LNCaP clone FGC (cell line): ENCODE data around the gene SLC6A18.
"Not testable (repeated sequence)": the region's sequence is repeated elsewhere in the genome, so short reads cannot be mapped to it uniquely, and the experiment has no call there.

Source experiments
- DNase-seq: peaks from one replicate; pipeline ENCODE4 v3.0.0-alpha.2; 2011; ENCODE audit warnings: low read depth
- H3K4me3 ChIP-seq: 2 replicates; pipeline ENCODE4 v1.5.1; 2011; ENCODE audit warnings: mild to moderate bottlenecking, low read depth, low read length, control low read depth
- TF ChIP-seq, protein P1 (sequence below): IDR thresholded peaks from 2 replicates; pipeline ENCODE4 v1.5.1; 2012; ENCODE audit warnings: mild to moderate bottlenecking; ENCODE audit not compliant: control insufficient read depth, insufficient read depth; ENCODE audit errors: extremely low read depth

SLC6A18 gene

DNA sequence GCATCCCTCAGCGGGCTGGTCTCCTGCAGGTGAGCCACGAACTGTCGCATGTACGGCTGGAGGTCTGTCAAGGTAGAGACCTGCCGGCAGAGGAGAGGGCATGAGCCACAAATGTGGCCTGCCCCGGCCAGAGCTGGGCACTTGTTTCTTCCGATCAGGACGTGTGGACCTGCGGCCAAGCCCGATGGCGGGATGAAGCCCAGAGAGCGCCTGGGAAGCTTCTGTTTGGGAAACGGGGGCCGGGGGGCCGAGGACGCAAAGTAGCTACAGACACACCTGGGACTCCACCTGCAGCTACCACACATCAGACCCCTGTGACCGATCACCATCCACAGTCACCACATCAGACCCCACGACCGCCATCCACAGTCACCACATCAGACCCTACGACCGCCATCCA is 47.0 kb downstream of the SLC6A18 start:
- H3K4me3 ChIP-seq, result no peak overlapping the region
- TF ChIP-seq, protein P1, sequence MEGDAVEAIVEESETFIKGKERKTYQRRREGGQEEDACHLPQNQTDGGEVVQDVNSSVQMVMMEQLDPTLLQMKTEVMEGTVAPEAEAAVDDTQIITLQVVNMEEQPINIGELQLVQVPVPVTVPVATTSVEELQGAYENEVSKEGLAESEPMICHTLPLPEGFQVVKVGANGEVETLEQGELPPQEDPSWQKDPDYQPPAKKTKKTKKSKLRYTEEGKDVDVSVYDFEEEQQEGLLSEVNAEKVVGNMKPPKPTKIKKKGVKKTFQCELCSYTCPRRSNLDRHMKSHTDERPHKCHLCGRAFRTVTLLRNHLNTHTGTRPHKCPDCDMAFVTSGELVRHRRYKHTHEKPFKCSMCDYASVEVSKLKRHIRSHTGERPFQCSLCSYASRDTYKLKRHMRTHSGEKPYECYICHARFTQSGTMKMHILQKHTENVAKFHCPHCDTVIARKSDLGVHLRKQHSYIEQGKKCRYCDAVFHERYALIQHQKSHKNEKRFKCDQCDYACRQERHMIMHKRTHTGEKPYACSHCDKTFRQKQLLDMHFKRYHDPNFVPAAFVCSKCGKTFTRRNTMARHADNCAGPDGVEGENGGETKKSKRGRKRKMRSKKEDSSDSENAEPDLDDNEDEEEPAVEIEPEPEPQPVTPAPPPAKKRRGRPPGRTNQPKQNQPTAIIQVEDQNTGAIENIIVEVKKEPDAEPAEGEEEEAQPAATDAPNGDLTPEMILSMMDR, result no peak
- no peak for DNase-seq

DNA sequence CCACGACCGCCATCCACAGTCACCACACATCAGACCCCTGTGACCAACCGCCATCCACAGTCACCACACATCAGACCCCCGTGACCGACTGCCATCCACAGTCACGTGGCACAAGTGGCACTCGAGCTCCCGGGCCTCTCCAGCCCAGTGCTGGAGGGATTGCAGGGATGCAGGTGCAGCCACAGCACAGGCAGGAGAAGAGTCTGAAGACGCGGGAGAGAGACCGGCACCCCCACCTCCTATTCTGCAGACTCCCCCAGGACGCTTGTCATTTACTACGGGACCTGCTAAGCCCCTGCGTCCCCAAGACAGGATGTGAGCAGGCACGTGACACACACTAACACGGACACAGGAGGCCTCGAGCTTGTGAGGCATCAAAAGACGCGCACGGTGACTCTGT is 48.6 kb downstream of the SLC6A18 start:
- TF ChIP-seq, protein P1, result no peak
- H3K4me3 ChIP-seq, result no peak overlapping the region
- no peak for DNase-seq

DNA sequence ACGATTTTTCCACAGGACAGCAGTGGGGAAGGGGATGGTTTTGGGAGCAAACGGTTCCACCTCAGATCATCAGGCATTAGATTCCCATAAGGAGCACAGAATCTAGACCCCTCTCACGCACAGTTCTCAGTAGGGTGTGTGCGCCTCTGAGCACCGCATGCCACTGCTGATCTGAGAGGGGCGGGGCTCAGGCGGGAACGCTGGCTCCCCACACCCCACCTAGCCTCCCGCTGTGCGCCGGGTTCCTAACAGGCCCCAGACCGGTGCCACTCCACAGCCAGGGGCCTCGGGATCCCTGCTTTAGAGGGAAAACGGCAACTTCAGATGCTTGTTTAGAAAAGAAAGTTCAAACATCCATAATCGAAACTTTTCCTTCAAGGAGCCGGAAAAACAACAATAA is 49.3 kb downstream of the SLC6A18 start:
- DNase-seq, result no peak

DNA sequence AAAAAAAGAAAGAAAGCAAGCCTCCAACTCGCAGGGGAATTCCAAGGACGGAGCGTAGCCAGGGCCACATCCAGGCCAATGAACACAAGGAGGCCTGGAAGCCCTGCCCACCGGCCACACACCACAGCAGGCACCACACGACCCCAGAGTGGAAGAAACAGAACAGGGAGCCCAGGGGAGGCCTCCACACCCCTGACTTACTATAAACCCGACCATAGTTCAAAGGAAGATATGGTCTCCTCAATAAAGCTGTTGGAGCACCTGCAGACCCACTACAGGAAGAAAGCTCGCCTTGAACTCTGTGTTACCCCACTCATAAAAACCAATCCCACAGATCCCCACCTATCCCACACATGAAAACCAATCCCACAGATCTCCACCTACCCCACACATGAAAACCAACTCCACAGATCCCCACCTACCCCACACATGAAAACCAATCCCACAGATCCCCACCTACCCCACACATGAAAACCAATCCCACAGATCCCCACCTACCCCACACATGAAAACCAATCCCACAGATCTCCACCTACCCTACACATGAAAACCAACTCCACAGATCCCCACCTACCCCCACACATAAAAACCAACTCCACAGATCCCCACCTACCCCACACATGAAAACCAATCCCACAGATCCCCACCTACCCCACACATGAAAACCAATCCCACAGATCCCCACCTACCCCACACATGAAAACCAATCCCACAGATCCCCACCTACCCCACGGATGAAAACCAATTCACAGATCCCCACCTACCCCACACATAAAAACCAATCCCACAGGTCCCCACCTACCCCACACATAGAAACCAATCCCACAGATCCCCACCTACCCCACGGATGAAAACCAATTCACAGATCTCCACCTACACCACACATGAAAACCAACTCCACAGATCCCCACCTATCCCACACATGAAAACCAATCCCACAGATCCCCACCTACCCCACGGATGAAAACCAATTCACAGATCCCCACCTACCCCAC is 50.5 kb downstream of the SLC6A18 start:
- H3K4me3 ChIP-seq, DNase-seq: not testable (repeated sequence)

More for the DNA sequence above, 49.3 kb downstream of the SLC6A18 start:
- TF ChIP-seq, protein P1, result no peak
- no peak overlapping the region for H3K4me3 ChIP-seq

DNA sequence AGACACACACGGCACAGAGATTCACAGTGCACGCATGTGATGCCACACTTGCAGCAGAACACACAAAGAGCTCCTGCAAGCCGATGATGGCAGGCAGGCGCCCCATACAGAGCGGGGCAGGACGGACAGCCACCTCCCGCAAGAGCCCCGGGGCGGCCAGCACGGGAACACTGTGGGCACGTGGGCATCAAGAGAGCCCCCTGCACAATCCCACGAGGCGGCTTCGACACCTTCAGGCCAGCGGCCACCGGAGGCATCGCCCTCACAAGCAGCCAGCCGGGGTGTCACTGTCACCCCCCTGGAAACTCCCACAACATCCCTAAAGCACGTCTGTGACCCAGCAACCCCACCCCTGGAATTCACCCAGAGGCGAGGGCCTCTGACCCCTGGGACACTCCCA is 51.7 kb downstream of the SLC6A18 start:
- no peak for DNase-seq
- TF ChIP-seq, protein P1, result no peak
- no peak overlapping the region for H3K4me3 ChIP-seq

DNA sequence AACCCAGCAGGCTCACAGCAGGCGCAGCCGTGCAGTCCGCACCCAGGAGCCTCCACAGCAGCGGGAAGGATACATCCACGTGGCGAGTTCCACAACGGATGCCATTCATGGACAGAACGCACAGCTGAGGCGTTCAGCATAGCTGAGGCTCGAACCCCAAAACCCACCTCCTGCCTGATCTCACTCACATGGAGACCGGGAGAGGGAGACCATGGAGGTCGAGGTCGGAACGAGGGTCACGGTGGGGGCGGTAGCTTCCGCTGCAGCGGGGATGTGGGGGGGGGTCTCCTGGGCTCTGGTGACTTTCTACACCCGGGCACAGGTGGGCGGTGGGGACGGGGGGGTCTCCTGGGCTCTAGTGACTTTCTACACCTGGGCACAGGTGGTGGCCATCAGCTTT is 52.1 kb downstream of the SLC6A18 start:
- H3K4me3 ChIP-seq, result no peak overlapping the region
- no peak for DNase-seq
- TF ChIP-seq, protein P1, result no peak

DNA sequence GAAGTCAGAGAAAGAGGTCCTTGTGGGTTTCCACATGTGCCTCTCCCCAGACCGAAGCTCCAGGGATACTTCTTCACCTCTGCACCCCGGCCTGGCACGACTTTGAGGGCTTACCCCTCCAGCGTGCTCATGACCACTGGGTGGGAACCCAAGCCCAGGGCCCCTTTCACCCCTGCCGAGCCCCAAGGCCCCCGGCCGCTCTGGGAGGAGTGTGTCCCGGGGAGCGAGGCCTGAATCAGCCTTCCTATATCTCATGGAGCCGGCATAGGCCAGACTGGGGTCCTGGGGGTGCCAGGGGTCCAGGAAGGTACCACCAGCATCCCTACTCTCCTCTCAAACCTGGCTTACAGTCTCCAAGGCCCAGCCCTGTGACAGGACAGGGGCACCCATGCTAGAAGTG is 52.6 kb downstream of the SLC6A18 start:
- no peak overlapping the region for H3K4me3 ChIP-seq
- no peak for DNase-seq
- TF ChIP-seq, protein P1, result no peak
